ENCODE results near the gene MTF1.

DNA sequence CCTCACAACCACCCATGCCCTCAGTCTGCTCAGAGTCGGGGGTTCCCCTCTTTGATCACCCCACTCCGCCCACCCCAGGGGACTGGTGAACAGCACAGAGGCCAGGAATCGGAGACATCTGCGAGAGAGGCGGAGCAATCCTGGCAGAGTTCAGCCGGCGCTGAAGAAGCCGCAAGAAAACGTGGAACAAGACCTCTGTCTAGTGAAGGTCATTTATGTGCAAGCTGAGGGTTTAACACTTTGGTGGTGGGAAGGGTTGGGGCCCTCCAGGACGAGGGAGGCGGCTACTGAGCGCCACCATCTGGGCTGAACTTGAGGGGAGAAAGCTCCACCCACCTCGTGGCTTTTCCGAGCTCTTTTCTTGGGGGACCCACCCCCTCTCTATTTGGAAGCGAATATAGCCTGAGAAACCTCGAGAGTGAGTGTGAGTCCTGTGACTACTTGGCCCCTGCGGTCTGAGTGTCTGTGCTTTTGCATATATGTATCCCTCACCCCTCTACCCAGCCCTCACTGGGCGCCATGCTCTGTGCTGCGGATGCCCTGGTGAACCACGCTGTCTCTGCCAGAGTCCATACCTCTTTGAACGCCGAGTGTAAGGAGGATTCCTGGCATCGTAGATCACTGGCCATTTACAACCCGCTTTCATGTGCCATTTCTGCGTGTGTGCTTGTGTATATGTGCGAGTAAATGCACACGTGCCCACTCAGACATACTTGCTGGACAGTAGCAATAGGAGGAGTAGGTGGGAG, 93.3 kb downstream of the MTF1 start:
- TF ChIP-seq, protein P1, sequence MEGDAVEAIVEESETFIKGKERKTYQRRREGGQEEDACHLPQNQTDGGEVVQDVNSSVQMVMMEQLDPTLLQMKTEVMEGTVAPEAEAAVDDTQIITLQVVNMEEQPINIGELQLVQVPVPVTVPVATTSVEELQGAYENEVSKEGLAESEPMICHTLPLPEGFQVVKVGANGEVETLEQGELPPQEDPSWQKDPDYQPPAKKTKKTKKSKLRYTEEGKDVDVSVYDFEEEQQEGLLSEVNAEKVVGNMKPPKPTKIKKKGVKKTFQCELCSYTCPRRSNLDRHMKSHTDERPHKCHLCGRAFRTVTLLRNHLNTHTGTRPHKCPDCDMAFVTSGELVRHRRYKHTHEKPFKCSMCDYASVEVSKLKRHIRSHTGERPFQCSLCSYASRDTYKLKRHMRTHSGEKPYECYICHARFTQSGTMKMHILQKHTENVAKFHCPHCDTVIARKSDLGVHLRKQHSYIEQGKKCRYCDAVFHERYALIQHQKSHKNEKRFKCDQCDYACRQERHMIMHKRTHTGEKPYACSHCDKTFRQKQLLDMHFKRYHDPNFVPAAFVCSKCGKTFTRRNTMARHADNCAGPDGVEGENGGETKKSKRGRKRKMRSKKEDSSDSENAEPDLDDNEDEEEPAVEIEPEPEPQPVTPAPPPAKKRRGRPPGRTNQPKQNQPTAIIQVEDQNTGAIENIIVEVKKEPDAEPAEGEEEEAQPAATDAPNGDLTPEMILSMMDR (IDR thresholded peaks at IDR 0.05 in 8 of 11, conservative IDR thresholded peaks at IDR 0.05 in 3 of 11), result no peak
- TF ChIP-seq POLR2A (IDR thresholded peaks at IDR 0.05), result no peak

Measured in spleen (tissue), 7 donors.